Measurements from ENCODE around the gene THADA.

DNA sequence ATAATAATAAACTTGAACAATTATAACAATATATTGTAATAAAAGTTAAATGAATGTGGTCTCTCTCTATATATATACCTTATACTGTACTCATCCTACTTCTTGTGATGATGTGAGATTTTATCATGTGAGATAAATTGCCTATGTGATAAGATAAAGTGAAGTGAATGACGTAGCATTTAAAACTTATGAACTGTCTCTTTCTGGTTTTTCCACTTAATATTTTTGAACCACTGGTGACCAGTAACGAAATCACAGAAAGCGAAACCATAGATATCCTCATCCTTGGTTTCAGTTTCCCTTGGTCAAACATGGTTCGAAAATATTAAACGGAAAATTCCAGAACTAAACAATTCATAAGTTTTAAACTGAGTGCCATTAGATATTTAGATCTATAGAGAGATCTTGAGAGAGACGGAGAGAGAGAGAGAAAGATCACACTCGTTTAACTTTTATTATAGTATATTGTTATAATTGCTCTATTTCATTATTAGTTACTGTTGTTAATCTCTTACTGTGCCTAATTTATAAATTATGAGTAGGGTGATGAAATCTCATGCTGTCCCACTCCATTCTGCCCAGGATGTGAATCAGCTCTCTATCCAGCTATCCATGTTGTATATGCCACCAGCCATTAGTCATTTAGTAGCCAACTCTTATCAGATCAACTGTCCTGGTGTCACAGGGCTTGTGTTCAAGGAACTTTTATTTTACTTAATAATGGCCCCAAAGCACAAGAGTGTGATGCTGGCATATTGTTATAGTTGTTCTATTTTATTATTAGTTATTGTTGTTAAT lies 156.8 kb downstream of the THADA start:
- TF ChIP-seq, protein P1, sequence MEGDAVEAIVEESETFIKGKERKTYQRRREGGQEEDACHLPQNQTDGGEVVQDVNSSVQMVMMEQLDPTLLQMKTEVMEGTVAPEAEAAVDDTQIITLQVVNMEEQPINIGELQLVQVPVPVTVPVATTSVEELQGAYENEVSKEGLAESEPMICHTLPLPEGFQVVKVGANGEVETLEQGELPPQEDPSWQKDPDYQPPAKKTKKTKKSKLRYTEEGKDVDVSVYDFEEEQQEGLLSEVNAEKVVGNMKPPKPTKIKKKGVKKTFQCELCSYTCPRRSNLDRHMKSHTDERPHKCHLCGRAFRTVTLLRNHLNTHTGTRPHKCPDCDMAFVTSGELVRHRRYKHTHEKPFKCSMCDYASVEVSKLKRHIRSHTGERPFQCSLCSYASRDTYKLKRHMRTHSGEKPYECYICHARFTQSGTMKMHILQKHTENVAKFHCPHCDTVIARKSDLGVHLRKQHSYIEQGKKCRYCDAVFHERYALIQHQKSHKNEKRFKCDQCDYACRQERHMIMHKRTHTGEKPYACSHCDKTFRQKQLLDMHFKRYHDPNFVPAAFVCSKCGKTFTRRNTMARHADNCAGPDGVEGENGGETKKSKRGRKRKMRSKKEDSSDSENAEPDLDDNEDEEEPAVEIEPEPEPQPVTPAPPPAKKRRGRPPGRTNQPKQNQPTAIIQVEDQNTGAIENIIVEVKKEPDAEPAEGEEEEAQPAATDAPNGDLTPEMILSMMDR (IDR thresholded peaks at IDR 0.05), result no peak
- no peak for TF ChIP-seq EZH2 (IDR thresholded peaks at IDR 0.05)

Measured in neural progenitor cell (in vitro differentiated cells).